ENCODE data around the gene BUD23.
"Not testable (repeated sequence)": the region's sequence is repeated elsewhere in the genome, so short reads cannot be mapped to it uniquely, and the experiment has no call there.

Gene BUD23

DNA sequence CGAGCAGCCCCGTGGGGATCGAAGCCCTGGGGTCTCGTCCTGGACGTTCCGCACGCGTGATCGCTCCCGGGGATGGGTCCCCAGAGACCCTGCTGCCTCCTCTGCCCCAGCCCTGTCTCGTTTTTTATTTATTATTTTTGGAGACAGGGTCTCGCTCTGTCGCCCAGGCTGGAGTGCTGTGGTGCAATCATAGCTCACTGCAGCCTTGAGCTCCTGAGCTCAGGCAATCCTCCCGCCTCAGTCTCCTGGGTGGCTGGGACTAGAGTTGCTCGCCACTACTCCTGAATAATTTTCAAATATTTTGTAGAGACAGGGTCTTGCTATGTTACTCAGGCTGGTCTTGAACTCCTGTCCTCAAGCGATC lies 36.4 kb downstream of the BUD23 start:
- DNase-seq = no peak

DNA sequence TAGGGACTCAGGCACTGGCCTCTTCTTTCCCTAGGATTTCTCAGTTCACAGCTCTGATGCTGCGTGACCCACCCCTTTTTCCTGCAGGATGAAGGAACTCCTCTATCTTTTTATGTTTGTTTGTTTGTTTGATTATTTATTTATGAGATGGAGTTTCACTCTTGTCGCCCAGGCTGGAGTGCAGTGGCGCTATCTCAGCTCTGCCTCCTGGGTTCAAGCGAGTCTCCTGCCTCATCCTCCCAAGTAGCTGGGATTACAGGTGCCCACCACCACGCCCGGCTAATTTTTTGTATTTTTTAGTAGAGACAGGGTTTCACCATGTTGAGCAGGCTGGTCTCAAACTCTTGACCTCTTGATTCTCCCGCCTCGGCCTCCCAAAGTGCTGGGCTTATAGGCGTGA lies 37.0 kb downstream of the BUD23 start:
- not testable (repeated sequence) for DNase-seq

GRCh38 chr7:73721377-73721817 lies 38.0 kb downstream of the BUD23 start:
- peak; percentile 72 for DNase-seq

DNA sequence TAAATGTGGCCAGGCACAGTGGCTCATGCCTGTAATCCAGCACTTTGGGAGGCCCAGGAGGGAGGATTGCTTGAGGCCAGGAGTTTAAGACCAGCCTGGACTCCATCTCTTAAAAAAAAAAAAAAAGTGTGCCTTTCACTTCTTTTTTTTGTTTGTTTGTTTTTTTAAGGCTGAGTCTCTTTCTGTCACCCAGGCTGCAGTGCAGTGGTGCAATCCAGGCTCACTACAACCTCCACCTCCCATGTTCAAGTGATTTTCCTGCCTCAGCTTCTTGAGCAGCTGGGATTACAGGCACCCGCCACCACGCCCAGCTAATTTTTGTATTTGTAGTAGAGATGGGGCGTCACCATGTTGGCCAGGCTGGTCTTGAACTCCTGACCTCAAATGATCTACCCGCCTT lies 38.8 kb downstream of the BUD23 start:
- DNase-seq = not testable (repeated sequence)

DNA sequence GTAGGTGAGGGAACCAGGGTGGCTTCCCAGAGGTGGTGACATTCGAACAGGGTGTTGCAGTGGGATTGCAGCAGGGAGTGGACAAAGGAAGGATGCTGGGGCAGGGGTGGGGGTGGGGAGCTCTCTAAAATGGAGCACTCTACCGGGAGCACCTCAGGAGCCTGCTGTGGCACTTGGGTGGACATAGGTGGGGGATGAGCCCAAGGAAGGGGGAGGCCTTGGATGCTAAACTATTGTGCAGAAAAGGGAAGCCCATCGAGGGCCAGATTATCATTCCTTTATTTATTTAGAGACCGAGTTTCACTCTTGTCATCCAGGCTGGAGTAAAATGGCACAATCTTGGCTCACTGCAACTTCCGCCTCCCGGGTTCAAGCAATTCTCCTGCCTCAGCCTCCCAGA lies 39.4 kb downstream of the BUD23 start:
- DNase-seq = no peak

- no peak for DNase-seq
Measured at GRCh38 chr7:73723813-73724212, 40.4 kb downstream of the BUD23 start.

- DNase-seq = no peak
Measured at GRCh38 chr7:73726083-73726466, 42.7 kb downstream of the BUD23 start.

GRCh38 chr7:73727952-73728351 lies 44.6 kb downstream of the BUD23 start:
- DNase-seq = no peak

GRCh38 chr7:73728551-73728950 lies 45.2 kb downstream of the BUD23 start:
- no peak for DNase-seq

DNA sequence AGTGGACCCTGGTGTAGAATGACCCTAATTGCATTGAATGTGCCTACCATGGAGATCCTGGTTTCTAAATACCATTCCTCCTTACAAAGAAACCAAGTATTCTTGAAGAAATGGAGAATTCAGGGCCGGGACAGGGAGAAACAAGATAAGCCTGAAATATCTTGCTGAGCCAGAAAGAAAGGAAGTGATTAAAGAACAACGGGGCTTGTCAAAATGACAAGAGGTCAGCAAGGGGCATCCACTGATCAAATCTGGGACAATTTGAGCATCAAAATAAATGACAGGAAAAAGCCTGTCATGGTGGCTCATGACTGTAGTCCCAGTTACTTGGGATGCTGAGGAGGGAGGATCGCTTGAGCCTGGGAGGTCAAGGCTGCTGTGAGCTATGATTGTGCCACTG lies 47.1 kb downstream of the BUD23 start:
- no peak for DNase-seq

GRCh38 chr7:73732397-73732796 lies 49.0 kb downstream of the BUD23 start:
- no peak for DNase-seq

- peak; percentile 94 for DNase-seq
Measured at GRCh38 chr7:73734619-73735527, 51.5 kb downstream of the BUD23 start.

DNA sequence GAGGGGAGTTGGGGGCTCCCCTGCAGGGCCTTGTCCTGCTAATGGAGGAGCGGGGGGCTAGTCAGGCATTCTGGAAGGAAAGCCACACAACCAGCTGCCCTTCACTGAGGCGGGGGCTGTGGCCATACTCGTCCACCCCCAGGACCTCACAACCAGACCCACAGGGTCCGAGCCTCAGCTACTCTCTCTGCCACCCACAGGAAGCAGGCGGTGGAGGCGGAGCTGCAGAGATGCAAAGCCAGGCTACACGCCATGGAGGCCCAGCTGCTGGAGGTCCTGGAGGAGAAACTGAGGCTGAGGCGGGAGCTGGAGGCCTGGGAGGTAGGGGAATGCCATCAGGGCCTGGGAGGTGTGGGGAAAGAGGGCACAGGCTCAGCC lies 52.1 kb downstream of the BUD23 start:
- no peak for DNase-seq

DNA sequence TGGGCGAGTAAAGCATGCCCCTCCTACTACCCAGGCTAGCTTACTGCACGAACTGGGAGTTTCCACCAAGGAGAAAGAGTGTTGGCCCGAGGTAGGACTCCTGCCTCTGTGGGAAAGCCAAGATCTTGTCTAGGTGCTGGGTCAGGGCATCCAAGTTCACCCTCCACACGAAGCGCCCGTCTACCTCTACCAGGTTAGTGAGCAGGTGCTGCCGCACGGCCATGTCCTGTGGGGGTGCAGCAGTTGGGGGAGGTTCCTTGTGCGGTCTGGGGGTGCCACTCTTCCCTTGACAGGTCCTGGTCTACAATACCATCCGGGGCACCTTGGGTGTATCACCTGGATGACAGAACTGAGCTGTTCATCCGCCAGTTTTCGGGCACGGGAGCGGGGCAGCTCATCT lies 53.5 kb downstream of the BUD23 start:
- DNase-seq = no peak

DNA sequence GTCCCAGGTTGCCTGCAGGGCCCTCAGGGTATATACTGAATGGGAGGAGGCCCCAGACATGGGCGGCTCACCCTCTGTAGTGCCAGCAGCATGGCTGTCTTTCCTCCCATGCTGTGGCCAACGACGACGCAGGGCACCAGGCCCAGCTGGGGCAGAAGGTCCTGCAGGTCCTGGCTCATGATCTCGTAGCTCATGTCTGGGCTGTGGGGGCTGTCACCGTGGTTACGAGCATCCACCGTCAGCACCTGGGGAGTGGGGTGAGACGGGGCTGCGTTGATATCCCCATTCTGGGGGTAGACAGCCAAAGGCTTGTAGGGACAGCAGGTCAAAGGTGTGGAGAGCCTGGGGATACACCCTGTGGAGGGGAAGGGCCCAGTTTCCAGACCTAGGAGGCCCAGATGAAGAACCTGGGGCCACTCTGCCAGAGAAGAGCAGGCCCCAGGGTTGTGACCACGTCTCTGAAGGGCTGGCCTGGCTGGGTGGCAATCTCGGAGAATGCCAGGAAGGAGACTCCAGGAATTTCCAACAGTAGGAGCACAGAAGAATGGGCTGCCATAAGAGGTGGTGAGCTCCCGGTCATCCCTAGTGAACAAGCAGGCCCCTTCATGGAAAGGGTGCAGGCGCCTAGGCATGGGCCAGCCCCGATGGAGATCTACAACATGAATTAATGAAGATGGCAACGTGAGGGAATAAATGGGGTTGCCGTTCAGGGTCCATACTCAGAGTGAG lies 54.3 kb downstream of the BUD23 start:
- DNase-seq = no peak

GRCh38 chr7:73738220-73738611 lies 54.8 kb downstream of the BUD23 start:
- no peak for DNase-seq

GRCh38 chr7:73738612-73739386 lies 55.4 kb downstream of the BUD23 start, which contains the start of gene ABHD11:
Gene ABHD11, minus strand, starts transcription at chr7:73738802. Its CDS starts 32 bp downstream, at chr7:73738770.
- DNase-seq = peak; percentile 97

- DNase-seq = no peak
Measured at GRCh38 chr7:73739387-73739767, 56.0 kb downstream of the BUD23 start.

DNA sequence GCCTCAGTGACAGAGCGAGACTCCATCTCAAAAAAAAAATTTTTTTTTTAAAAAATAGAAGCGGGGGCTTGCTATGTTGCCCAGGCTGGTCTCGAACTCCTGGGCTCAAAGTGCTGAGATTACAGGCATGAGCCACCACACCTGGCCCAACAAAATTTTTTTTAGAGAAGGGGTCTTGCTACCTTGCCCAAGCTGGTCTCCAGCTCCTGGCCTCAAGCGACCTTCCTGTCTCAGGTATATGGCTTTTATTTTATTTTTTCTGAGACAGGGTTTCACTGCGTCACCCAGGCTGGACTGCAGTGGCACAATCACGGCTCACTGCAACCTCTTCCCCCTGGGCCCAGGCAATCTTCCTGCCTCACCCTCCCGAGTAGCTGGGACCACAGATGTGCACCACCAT lies 56.8 kb downstream of the BUD23 start:
- DNase-seq = no peak

DNA sequence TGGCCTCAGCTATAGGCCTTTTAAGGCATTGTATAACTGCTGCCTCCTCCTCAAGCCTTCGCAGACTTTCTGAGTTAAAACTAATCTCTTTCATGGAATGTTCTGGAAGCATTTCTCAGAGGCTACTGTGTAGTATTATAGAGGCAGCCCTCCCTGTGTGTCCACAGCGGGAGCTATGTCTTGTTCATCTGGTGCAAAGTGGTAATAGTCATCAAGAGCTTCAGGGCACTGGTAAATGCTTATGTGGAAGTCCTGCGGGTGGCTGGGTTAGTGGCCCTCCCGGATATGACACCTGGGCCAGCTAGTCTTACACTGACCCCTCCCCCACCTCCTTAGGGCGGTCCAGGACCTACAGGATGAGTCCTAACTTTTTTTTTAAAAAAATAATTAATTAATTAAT lies 57.4 kb downstream of the BUD23 start:
- peak; percentile 61 for DNase-seq

DNA sequence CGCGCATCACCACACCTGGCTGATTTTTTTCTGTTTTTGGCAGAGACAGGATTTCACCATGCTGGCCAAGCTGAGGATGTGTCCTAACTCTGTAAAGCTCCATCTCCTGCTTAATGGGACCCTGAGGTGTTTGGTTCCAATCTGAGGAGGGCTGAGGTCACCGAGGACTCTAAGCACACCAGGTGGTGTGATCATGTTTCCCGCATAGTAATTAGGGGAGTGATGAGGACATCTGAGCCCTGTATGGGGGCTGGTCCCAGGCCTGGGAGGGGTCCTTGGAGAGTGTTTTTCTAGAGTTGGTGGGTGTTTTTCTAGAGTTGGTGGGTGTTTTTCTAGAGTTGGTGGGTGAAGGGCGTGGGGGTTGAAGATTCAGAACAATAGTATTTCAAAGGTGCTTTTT lies 58.2 kb downstream of the BUD23 start:
- DNase-seq = peak; percentile 95

- peak; percentile 84 for DNase-seq
Measured at GRCh38 chr7:73742338-73742752, 58.9 kb downstream of the BUD23 start.
